ENCODE measurements around the gene SNX33.
"Not testable (repeated sequence)": the region's sequence is repeated elsewhere in the genome, so short reads cannot be mapped to it uniquely, and the experiment has no call there.

Gene SNX33

GRCh38 chr15:75693501-75694240 is 46.0 kb downstream of the SNX33 start:
- DNase-seq (ENCODE audit: insufficient read length) (no peak), FAIRE-seq (no peak)
- TF ChIP-seq POLR2AphosphoS5 (IDR thresholded peaks at IDR 0.05; ENCODE audit: low read depth, low read length): no peak
- no peak for TF ChIP-seq POLR2A (IDR thresholded peaks at IDR 0.05; ENCODE audit: low read depth, low read length)
- no peak for TF ChIP-seq TAF1 (IDR thresholded peaks at IDR 0.05; ENCODE audit: borderline replicate concordance, low read depth, low read length)

- FAIRE-seq (no peak), DNase-seq (ENCODE audit: insufficient read length) (no peak)
- TF ChIP-seq POLR2AphosphoS5 (IDR thresholded peaks at IDR 0.05; ENCODE audit: low read depth, low read length): no peak
- TF ChIP-seq TAF1 (IDR thresholded peaks at IDR 0.05; ENCODE audit: borderline replicate concordance, low read depth, low read length): no peak
- no peak for TF ChIP-seq POLR2A (IDR thresholded peaks at IDR 0.05; ENCODE audit: low read depth, low read length)
Observed at GRCh38 chr15:75694241-75695182, 46.8 kb downstream of the SNX33 start.

- FAIRE-seq (no peak), DNase-seq (ENCODE audit: insufficient read length) (no peak)
- TF ChIP-seq TAF1 (IDR thresholded peaks at IDR 0.05; ENCODE audit: borderline replicate concordance, low read depth, low read length): no peak
- TF ChIP-seq POLR2A (IDR thresholded peaks at IDR 0.05; ENCODE audit: low read depth, low read length): no peak
- no peak for TF ChIP-seq POLR2AphosphoS5 (IDR thresholded peaks at IDR 0.05; ENCODE audit: low read depth, low read length)
Observed at GRCh38 chr15:75695220-75695619, 47.5 kb downstream of the SNX33 start.

- TF ChIP-seq TAF1 (IDR thresholded peaks at IDR 0.05; ENCODE audit: borderline replicate concordance, low read depth, low read length) (no peak), POLR2AphosphoS5 (IDR thresholded peaks at IDR 0.05; ENCODE audit: low read depth, low read length) (no peak), POLR2A (IDR thresholded peaks at IDR 0.05; ENCODE audit: low read depth, low read length) (no peak)
- no peak for FAIRE-seq
- no peak for DNase-seq (ENCODE audit: insufficient read length)
Observed at GRCh38 chr15:75695634-75696310, 48.1 kb downstream of the SNX33 start.

GRCh38 chr15:75696311-75696720 is 48.6 kb downstream of the SNX33 start:
- FAIRE-seq (no peak), DNase-seq (ENCODE audit: insufficient read length) (no peak)
- TF ChIP-seq TAF1 (IDR thresholded peaks at IDR 0.05; ENCODE audit: borderline replicate concordance, low read depth, low read length) (no peak), POLR2A (IDR thresholded peaks at IDR 0.05; ENCODE audit: low read depth, low read length) (no peak), POLR2AphosphoS5 (IDR thresholded peaks at IDR 0.05; ENCODE audit: low read depth, low read length) (no peak)

- FAIRE-seq (no peak), DNase-seq (ENCODE audit: insufficient read length) (no peak)
- TF ChIP-seq POLR2A (IDR thresholded peaks at IDR 0.05; ENCODE audit: low read depth, low read length): no peak
- no peak for TF ChIP-seq POLR2AphosphoS5 (IDR thresholded peaks at IDR 0.05; ENCODE audit: low read depth, low read length)
- TF ChIP-seq TAF1 (IDR thresholded peaks at IDR 0.05; ENCODE audit: borderline replicate concordance, low read depth, low read length): no peak
Observed at GRCh38 chr15:75696854-75697259, 49.1 kb downstream of the SNX33 start.

- TF ChIP-seq POLR2A (IDR thresholded peaks at IDR 0.05; ENCODE audit: low read depth, low read length) (no peak), TAF1 (IDR thresholded peaks at IDR 0.05; ENCODE audit: borderline replicate concordance, low read depth, low read length) (no peak), POLR2AphosphoS5 (IDR thresholded peaks at IDR 0.05; ENCODE audit: low read depth, low read length) (no peak)
- DNase-seq (ENCODE audit: insufficient read length): no peak
- FAIRE-seq: no peak
Observed at GRCh38 chr15:75697523-75697922, 49.8 kb downstream of the SNX33 start.

- DNase-seq (ENCODE audit: insufficient read length); FAIRE-seq: not testable (repeated sequence)
Observed at GRCh38 chr15:75697974-75698747, 50.4 kb downstream of the SNX33 start.

- FAIRE-seq; DNase-seq (ENCODE audit: insufficient read length): not testable (repeated sequence)
Observed at GRCh38 chr15:75699517-75699916, 51.8 kb downstream of the SNX33 start.

GRCh38 chr15:75699961-75700874 is 52.5 kb downstream of the SNX33 start:
- not testable (repeated sequence) for DNase-seq (ENCODE audit: insufficient read length)
- FAIRE-seq: peak; percentile 87

- FAIRE-seq: peak; percentile 76
Observed at GRCh38 chr15:75701071-75702003, 53.6 kb downstream of the SNX33 start.

More at GRCh38 chr15:75701071-75702003, 53.6 kb downstream of the SNX33 start:
- DNase-seq (ENCODE audit: insufficient read length): not testable (repeated sequence)

All from GM12892 (cell line).